Endothelial cell of umbilical vein (primary cell): ENCODE data around the gene MAPKAP1. TPM values are rescaled to one million over a fixed set of nuclear protein-coding genes. Genes with fewer than 3 reads are reported as not detected.

Experiments used
- BruUV-seq: library from RNA; stranded (reverse); fragments of 400-500 nt; replicated peaks from 2 replicates; lab custom pipeline; 2021; lab: Mats Ljungman, UMichigan
- CTCF ChIA-PET: fragments of 300-600, 350-600 bp; sonication (Branson Sonifier 250); formaldehyde crosslinking; loops from one replicate; lab custom pipeline; 2021; ENCODE audit warnings: antibody characterized with exemption, inconsistent platforms; lab: Charles Lee
- POLR2A ChIA-PET: fragments of 300-600, 350-600 bp; sonication (Branson Sonifier 250); formaldehyde crosslinking; loops from one replicate; lab custom pipeline; 2021; ENCODE audit warnings: antibody characterized with exemption, inconsistent platforms; lab: Charles Lee
- DNase-seq: peaks from one replicate; pipeline ENCODE4 v3.0.0-alpha.2; 2011; ENCODE audit warnings: low read depth, low spot score
- FAIRE-seq: peaks from 2 replicates; lab custom pipeline; 2011; peaks lifted over from hg19 to GRCh38; lab: Jason Lieb, UNC
- H2AFZ ChIP-seq: 2 replicates; pipeline ENCODE4 v1.6.0; 2012; ENCODE audit warnings: low read depth, low read length, control low read depth, inconsistent platforms
- H3K27ac ChIP-seq: 2 replicates; pipeline ENCODE4 v1.5.1; 2011; ENCODE audit warnings: low read depth, mild to moderate bottlenecking, control low read depth, low read length, moderate library complexity; ENCODE audit not compliant: insufficient read depth
- H3K27me3 ChIP-seq, 2 experiments: 2 replicates each; pipeline versions ENCODE4 v1.6.0 to v1.6.1; 2011; ENCODE audit warnings: low read length in 2 of 2, mixed read lengths in 1 of 2; ENCODE audit not compliant: control insufficient read depth in 2 of 2, insufficient read depth in 2 of 2
- H3K36me3 ChIP-seq, 2 experiments: 2 replicates in 1 of 2; 3 replicates in 1 of 2; pipeline ENCODE4 v1.5.1; 2011; ENCODE audit warnings: low read length in 2 of 2, mild to moderate bottlenecking in 1 of 2, moderate library complexity in 1 of 2; ENCODE audit not compliant: control insufficient read depth in 2 of 2, insufficient read depth in 2 of 2; ENCODE audit errors: extremely low read depth in 1 of 2
- H3K4me1 ChIP-seq: 3 replicates; pipeline ENCODE4 v1.5.1; 2011; ENCODE audit warnings: mild to moderate bottlenecking, low read length; ENCODE audit not compliant: control insufficient read depth, insufficient read depth; ENCODE audit errors: extremely low read depth
- H3K4me2 ChIP-seq: 2 replicates; pipeline ENCODE4 v1.6.1; 2011; ENCODE audit warnings: low read length, control low read depth, mixed read lengths; ENCODE audit not compliant: insufficient read depth
- H3K4me3 ChIP-seq, 3 experiments: fragments of 200-600 bp in 1 of 3; sonication (generic), shearing (Covaris generic) in 1 of 3; replicated peaks in 1 of 3; 2 replicates each; pipeline ENCODE4 v1.5.1; 2011 to 2016; ENCODE audit warnings: control low read depth in 3 of 3, low read length in 3 of 3, mild to moderate bottlenecking in 2 of 3, inconsistent platforms in 1 of 3, low read depth in 1 of 3, moderate library complexity in 1 of 3; ENCODE audit not compliant: insufficient read depth in 1 of 3
- H3K79me2 ChIP-seq: 2 replicates; pipeline ENCODE4 v1.6.0; 2012; ENCODE audit warnings: low read length, inconsistent platforms; ENCODE audit not compliant: control insufficient read depth, insufficient read depth
- H3K9ac ChIP-seq: replicated peaks from 2 replicates; pipeline ENCODE3; 2011; ENCODE audit warnings: low read length, control low read depth; ENCODE audit not compliant: insufficient read depth; ENCODE audit errors: extremely low read depth
- H3K9me1 ChIP-seq: replicated peaks from 3 replicates; pipeline ENCODE4 v1.6.0; 2011; ENCODE audit warnings: mild to moderate bottlenecking, low read length; ENCODE audit not compliant: control insufficient read depth, insufficient read depth; ENCODE audit errors: extremely low read depth
- H3K9me3 ChIP-seq: replicated peaks from 2 replicates; pipeline ENCODE4 v1.5.1; 2012; ENCODE audit warnings: low read length, inconsistent platforms; ENCODE audit not compliant: control insufficient read depth, insufficient read depth
- H4K20me1 ChIP-seq: replicated peaks from 2 replicates; pipeline ENCODE3; 2011; ENCODE audit warnings: mild to moderate bottlenecking, low read length; ENCODE audit not compliant: control insufficient read depth, insufficient read depth; ENCODE audit errors: extremely low read depth
- EZH2 ChIP-seq: IDR thresholded peaks from 2 replicates; pipeline ENCODE4 v1.6.1; 2012; ENCODE audit warnings: borderline replicate concordance, low read depth, mild to moderate bottlenecking, moderate library complexity, low read length, inconsistent platforms; ENCODE audit not compliant: severe bottlenecking
- JUN ChIP-seq: IDR thresholded peaks from 2 replicates; pipeline ENCODE4 v1.6.1; 2011; ENCODE audit warnings: borderline replicate concordance, low read depth; ENCODE audit not compliant: insufficient read length, insufficient read depth
- POLR2A ChIP-seq: IDR thresholded peaks from 2 replicates; pipeline ENCODE4 v1.6.1; 2012; ENCODE audit warnings: low read depth, mild to moderate bottlenecking, control low read depth, low read length
- POLR2AphosphoS5 ChIP-seq: IDR thresholded peaks from 2 replicates; pipeline ENCODE4 v1.6.1; 2012; ENCODE audit warnings: low read depth, mild to moderate bottlenecking, control low read depth, low read length, moderate library complexity; ENCODE audit not compliant: insufficient read depth
- dilution Hi-C: fragments of 300-500 bp; cut with MboI; formaldehyde crosslinking; loops from one replicate; pipeline ENCODE4 v1.15.0; 2019; ENCODE audit warnings: low sequenced_read_pairs; ENCODE audit not compliant: extremely low pct_ligation_motif_present
- intact Hi-C: fragments of 100-400 bp; cut with micrococcal nuclease; formaldehyde crosslinking; loops from one replicate; pipeline ENCODE4 v1.10.0; 2022
- polyA plus RNA-seq, 4 experiments: library from polyadenylated mRNA; depleted of rRNA in 3 of 4; stranded (reverse) in 3 of 4; unstranded in 1 of 4; fragments of >200 nt; gene quantifications; 2 replicates each; pipeline versions ENCODE4 v1.2.1 to v1.2.3, GENCODE V29; 2011 to 2012; ENCODE audit warnings: missing spikeins in 1 of 4
- total RNA-seq: library from RNA; stranded (reverse); gene quantifications from 2 replicates; pipeline ENCODE4 v1.2.3, GENCODE V29; 2021

MAPKAP1 gene
- total and polyA plus RNA-seq, 2 donors (not counting 3 experiments of a cell fraction or from before 2014, with no cell fraction given): 61.9 to 99.1 TPM

GRCh38 chr9:125656560-125656959 is 50.4 kb downstream of the MAPKAP1 start:
- Histone ChIP-seq H3K27me3 (no peaks in the 10 kb centered on the region), H2AFZ (no peak overlapping the region), H3K4me2 (no peak overlapping the region), H4K20me1 (no peaks in the 10 kb centered on the region), H3K27ac (peak overlapping the region; percentile 2), H3K4me3 (no peak overlapping the region), H3K4me1 (peaks cover 20% of the 10 kb centered on the region), H3K9ac (no peak overlapping the region), H3K36me3 (no peaks in the 10 kb centered on the region), H3K9me1 (no peaks in the 10 kb centered on the region), H3K9me3 (no peaks in the 10 kb centered on the region), H3K79me2 (peaks cover 21% of the 10 kb centered on the region)
- ChIA-PET CTCF (no interaction called here), POLR2A (no interaction called here)
- dilution Hi-C loops (no loop called here), intact Hi-C loops (no loop called here)
- TF ChIP-seq JUN (no peak), POLR2AphosphoS5 (no peak)
- TSS peak; percentile 48 for BruUV-seq
- FAIRE-seq (no peak), DNase-seq (no peak)

- peaks cover 22% of the 10 kb centered on the region for H3K4me1 ChIP-seq
- CTCF ChIA-PET: no interaction called here
These were observed 51.2 kb downstream of the MAPKAP1 start for GRCh38 chr9:125655691-125656410.

More at GRCh38 chr9:125655691-125656410, 51.2 kb downstream of the MAPKAP1 start:
- H3K36me3 ChIP-seq: no peaks in the 10 kb centered on the region
- peak overlapping the region; percentile 2 for H3K27ac ChIP-seq
- TF ChIP-seq JUN (peak; percentile 29), POLR2A (no peak), EZH2 (no peak)
- DNase-seq (peak; percentile 73), FAIRE-seq (no peak)
- H3K9me3 ChIP-seq: no peaks in the 10 kb centered on the region
- H3K9ac ChIP-seq: no peak overlapping the region
- H2AFZ ChIP-seq: no peak overlapping the region
- no peaks in the 10 kb centered on the region for H3K27me3 ChIP-seq
- H3K4me3 ChIP-seq: no peak overlapping the region
- dilution Hi-C loops: no loop called here
- no peak overlapping the region for H3K4me2 ChIP-seq
- POLR2A ChIA-PET: no interaction called here
- no peaks in the 10 kb centered on the region for H4K20me1 ChIP-seq
- H3K79me2 ChIP-seq: peaks cover 18% of the 10 kb centered on the region
- no peaks in the 10 kb centered on the region for H3K9me1 ChIP-seq
- intact Hi-C loops: no loop called here
- BruUV-seq: TSS peak; percentile 14
